Adrenal gland (tissue), 5 donors: ENCODE results near the gene DNM1L.

Source experiments
- POLR2A ChIP-seq, 2 donors: fragments of 450-650 bp; IDR thresholded peaks; one replicate each; pipeline ENCODE4 v1.6.1; 2017; ENCODE audit warnings: antibody characterized with exemption in 2 of 2, mild to moderate bottlenecking in 2 of 2, moderate library complexity in 1 of 2
- TF ChIP-seq, protein P1 (sequence below), 6 experiments: fragments of 450-650 bp in 4 of 6; fragments of 200-600 bp in 2 of 6; sonication (generic) in 1 of 6; IDR thresholded peaks; 1 replicate in 5 of 6; 2 replicates in 1 of 6; pipeline versions ENCODE4 v1.5.1 to v1.8.0; 2016 to 2021; ENCODE audit warnings: antibody characterized with exemption in 6 of 6, mild to moderate bottlenecking in 2 of 6, moderate library complexity in 1 of 6
- donor health status: DM: no; HTN: no; CAD: no.

- TF ChIP-seq, protein P1, sequence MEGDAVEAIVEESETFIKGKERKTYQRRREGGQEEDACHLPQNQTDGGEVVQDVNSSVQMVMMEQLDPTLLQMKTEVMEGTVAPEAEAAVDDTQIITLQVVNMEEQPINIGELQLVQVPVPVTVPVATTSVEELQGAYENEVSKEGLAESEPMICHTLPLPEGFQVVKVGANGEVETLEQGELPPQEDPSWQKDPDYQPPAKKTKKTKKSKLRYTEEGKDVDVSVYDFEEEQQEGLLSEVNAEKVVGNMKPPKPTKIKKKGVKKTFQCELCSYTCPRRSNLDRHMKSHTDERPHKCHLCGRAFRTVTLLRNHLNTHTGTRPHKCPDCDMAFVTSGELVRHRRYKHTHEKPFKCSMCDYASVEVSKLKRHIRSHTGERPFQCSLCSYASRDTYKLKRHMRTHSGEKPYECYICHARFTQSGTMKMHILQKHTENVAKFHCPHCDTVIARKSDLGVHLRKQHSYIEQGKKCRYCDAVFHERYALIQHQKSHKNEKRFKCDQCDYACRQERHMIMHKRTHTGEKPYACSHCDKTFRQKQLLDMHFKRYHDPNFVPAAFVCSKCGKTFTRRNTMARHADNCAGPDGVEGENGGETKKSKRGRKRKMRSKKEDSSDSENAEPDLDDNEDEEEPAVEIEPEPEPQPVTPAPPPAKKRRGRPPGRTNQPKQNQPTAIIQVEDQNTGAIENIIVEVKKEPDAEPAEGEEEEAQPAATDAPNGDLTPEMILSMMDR (IDR thresholded peaks at IDR 0.05): no peak
- TF ChIP-seq POLR2A (IDR thresholded peaks at IDR 0.05): no peak
These were observed 98.1 kb downstream of the DNM1L start for GRCh38 chr12:32777159-32777558.
